ENCODE data around the gene HLX. TPM values are rescaled to one million over a fixed set of nuclear protein-coding genes. Genes with fewer than 3 reads are reported as not detected.
A peak's percentile ranks its signal among the peaks of the same experiment; 100 is the strongest.

HLX gene
- total RNA-seq, 1 donor from 2014 or later = 0.61 TPM

DNA sequence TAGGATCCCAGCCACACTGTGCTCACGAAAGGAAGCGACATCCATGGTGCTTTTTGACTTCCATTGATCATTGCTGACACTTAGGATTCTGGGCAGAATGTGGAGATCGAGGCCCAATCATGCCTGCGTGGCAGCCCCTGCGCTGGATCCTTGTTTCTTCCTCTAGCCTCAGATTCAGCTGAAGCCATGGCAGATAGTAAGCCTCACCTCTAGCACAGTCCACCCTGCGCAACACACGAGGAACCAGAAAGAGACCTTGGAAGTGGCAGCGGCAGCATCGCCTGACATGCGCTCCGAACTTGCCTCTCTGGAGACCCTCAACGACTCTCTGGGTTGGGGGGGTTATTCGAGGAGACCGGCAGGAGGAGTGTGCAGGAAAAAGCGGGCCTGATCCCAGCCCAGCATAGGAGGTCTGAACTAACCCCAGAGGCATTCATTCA is 10.6 kb downstream of the HLX start:
- no peak for DNase-seq (ENCODE audit: low read depth, low spot score)
- H3K4me3 Mint-ChIP-seq = no peak overlapping the region
- no peak overlapping the region for H3K27ac Mint-ChIP-seq (ENCODE audit: unreplicated experiment)
- TF ChIP-seq, protein P1, sequence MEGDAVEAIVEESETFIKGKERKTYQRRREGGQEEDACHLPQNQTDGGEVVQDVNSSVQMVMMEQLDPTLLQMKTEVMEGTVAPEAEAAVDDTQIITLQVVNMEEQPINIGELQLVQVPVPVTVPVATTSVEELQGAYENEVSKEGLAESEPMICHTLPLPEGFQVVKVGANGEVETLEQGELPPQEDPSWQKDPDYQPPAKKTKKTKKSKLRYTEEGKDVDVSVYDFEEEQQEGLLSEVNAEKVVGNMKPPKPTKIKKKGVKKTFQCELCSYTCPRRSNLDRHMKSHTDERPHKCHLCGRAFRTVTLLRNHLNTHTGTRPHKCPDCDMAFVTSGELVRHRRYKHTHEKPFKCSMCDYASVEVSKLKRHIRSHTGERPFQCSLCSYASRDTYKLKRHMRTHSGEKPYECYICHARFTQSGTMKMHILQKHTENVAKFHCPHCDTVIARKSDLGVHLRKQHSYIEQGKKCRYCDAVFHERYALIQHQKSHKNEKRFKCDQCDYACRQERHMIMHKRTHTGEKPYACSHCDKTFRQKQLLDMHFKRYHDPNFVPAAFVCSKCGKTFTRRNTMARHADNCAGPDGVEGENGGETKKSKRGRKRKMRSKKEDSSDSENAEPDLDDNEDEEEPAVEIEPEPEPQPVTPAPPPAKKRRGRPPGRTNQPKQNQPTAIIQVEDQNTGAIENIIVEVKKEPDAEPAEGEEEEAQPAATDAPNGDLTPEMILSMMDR (conservative IDR thresholded peaks at IDR 0.05) = no peak
- no peaks in the 10 kb centered on the region for H3K9me3 Mint-ChIP-seq
- peaks cover 4% of the 10 kb centered on the region for H3K36me3 Mint-ChIP-seq (ENCODE audit: low read depth)
- H3K4me1 Mint-ChIP-seq = peaks cover 6% of the 10 kb centered on the region
- H3K27me3 Mint-ChIP-seq (ENCODE audit: low read depth) = peaks cover 100% of the 10 kb centered on the region

DNA sequence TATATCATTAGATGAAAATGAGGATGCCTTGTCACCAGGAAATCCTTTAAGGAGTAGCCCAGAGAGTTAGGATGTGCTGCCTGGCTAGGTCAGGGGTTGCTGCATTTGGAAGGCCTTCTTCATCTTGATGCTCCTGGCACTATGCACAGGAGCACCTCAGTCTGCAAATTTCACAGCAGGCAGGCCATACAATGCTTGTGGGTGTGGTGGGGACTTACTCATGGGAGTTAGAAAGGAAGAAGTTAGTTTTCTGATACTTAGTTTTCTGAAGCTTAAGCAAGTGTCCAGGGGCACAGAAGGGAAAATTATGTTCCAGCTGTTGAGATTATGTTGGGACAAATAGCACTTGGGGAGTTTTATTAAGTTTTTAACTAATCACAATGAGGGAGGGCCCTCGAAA is 11.4 kb downstream of the HLX start:
- DNase-seq (ENCODE audit: low read depth, low spot score) = no peak
- no peak overlapping the region for H3K4me3 Mint-ChIP-seq
- peaks cover 100% of the 10 kb centered on the region for H3K27me3 Mint-ChIP-seq (ENCODE audit: low read depth)
- H3K36me3 Mint-ChIP-seq (ENCODE audit: low read depth) = peaks cover 4% of the 10 kb centered on the region
- no peaks in the 10 kb centered on the region for H3K9me3 Mint-ChIP-seq
- TF ChIP-seq, protein P1 (conservative IDR thresholded peaks at IDR 0.05) = no peak
- no peak overlapping the region for H3K27ac Mint-ChIP-seq (ENCODE audit: unreplicated experiment)
- peaks cover 6% of the 10 kb centered on the region for H3K4me1 Mint-ChIP-seq

DNA sequence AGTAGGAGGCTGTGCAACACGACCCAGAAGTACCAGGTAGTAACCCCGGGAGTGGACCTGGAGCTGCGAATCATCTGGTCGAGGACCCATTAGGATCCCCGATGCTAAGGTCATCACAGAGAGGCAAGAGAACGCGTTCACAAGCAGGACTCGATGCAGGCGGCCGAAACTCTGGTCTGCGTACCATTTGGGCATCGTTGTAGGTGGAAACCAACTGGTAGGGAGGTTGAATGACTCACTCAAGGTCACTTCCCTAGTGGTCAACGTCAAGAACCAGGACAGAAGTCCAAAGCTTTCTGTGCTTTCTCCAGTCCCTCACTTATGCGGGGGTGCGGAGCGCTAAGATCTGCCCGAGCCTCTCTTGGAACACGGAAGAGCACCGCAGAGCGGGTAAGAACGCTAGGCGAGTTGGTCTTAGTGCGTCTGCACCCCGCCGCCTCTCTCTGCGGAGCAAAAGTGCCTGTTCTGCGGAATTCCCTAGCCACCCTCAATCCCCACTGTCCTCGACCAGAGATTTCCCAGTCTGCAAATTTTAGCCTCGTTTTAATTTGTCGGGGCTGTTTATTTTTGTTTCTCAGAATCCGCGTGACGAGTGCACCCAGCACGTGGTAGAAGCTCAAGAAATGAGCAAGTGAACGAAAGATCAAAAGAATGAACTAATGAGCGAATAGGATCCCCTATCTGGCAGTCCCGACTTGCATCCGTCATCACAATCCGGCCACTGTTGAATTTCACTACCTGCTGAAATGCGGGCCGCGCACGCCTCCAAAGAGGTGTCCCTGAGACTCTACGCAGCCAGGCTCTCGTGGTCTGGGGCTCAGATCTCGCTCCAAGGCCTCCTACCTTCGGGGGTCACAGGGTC is 12.2 kb downstream of the HLX start:
- Mint-ChIP-seq H3K4me1 (peaks cover 6% of the 10 kb centered on the region), H3K4me3 (peak overlapping the region; percentile 22)

DNA sequence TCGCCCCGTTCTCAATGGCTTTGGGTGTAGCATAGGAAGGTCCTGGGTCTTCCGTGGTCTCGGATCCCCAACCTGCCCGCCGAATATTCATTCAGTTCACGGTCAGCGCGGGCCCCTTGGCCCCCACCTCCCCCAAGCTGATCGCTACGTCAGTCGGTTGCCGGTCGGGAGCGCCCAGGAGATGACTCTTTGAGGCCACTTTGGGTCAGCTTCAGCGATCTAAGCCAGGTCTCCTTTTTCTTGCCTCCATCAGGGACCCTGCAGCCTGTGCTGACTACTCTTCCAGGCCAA is 12.8 kb downstream of the HLX start:
- TF ChIP-seq, protein P1 (conservative IDR thresholded peaks at IDR 0.05) = no peak
- no peak overlapping the region for H3K27ac Mint-ChIP-seq (ENCODE audit: unreplicated experiment)
- DNase-seq (ENCODE audit: low read depth, low spot score) = no peak
- H3K4me1 Mint-ChIP-seq = peaks cover 6% of the 10 kb centered on the region
- H3K9me3 Mint-ChIP-seq = no peaks in the 10 kb centered on the region
- peaks cover 100% of the 10 kb centered on the region for H3K27me3 Mint-ChIP-seq (ENCODE audit: low read depth)
- H3K4me3 Mint-ChIP-seq = no peak overlapping the region
- H3K36me3 Mint-ChIP-seq (ENCODE audit: low read depth) = peaks cover 4% of the 10 kb centered on the region

More for the DNA sequence above, 12.2 kb downstream of the HLX start:
- Mint-ChIP-seq H3K27ac (ENCODE audit: unreplicated experiment) (no peak overlapping the region), H3K9me3 (no peaks in the 10 kb centered on the region), H3K36me3 (ENCODE audit: low read depth) (peaks cover 4% of the 10 kb centered on the region), H3K27me3 (ENCODE audit: low read depth) (peaks cover 100% of the 10 kb centered on the region)
- DNase-seq (ENCODE audit: low read depth, low spot score) = no peak
- TF ChIP-seq, protein P1 (conservative IDR thresholded peaks at IDR 0.05) = no peak

DNA sequence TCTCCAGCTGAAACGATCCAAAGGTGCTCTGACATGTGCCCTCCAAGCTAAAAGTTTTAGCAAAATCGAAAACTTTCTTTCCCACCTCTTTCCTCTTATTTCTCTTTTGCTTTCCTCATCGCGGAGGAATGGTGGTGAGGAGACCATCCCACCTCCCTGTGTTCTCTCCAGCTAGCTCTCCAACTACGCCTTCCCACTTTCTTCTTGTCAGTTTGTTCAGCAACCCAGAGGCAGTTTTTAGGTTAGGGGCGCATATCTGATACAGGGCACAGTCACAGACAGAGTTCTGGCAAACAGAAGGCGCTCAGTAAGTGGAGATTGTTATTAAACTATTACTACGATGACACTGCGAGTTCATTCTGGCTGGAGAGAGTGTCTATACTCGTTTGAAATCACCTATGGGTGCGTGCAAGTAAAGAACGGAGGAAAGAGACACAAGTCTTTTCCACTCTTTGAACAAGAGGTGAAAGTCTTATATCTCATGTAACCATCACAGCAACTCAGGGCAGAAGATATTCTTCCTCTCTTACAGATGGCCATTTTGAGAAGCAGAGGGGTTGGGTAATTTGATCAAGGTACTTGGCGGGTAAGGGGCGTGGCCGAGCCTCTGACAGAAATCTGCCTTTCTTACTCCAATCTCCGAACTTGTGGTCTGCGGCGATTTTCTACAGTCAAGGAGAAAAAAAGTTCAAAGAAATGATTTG is 13.9 kb downstream of the HLX start:
- H3K9me3 Mint-ChIP-seq = peaks cover 3% of the 10 kb centered on the region

More for the DNA sequence above, 13.9 kb downstream of the HLX start:
- Mint-ChIP-seq H3K27me3 (ENCODE audit: low read depth) (peaks cover 100% of the 10 kb centered on the region), H3K4me1 (no peaks in the 10 kb centered on the region), H3K27ac (ENCODE audit: unreplicated experiment) (no peak overlapping the region), H3K4me3 (no peak overlapping the region), H3K36me3 (ENCODE audit: low read depth) (peaks cover 4% of the 10 kb centered on the region)
- no peak for DNase-seq (ENCODE audit: low read depth, low spot score)
- TF ChIP-seq, protein P1 (conservative IDR thresholded peaks at IDR 0.05) = no peak

All from neural crest cell (in vitro differentiated cells).